WTC11 (cell line): Measurements from ENCODE around the gene CTPS2. TPM values are rescaled to one million over a fixed set of nuclear protein-coding genes. Genes with fewer than 3 reads are reported as not detected.

ENCODE experiments used
- ATAC-seq: fragments of 200-7000 bp; cut with Tn5 transposase; 2 replicates; pipeline ENCODE4 v1.10.0; 2021; ENCODE audit warnings: mild to moderate bottlenecking, moderate library complexity
- CTCF ChIA-PET: fragments of 300-600 bp; sonication (Branson Sonifier 250); formaldehyde crosslinking; loops from one replicate; lab custom pipeline; 2021; ENCODE audit warnings: antibody characterized with exemption; lab: Charles Lee
- POLR2A ChIA-PET: fragments of 350-600 bp; sonication (Branson Sonifier 250); formaldehyde crosslinking; loops from one replicate; lab custom pipeline; 2021; ENCODE audit warnings: antibody characterized with exemption; lab: Charles Lee
- DNase-seq: peaks from one replicate; pipeline ENCODE4 v3.0.0; 2021; ENCODE audit warnings: low spot score
- H3K27ac Mint-ChIP-seq: 2 replicates; pipeline ENCODE4 v1.8.0; 2021; ENCODE audit warnings: mixed read lengths
- H3K27me3 Mint-ChIP-seq: 2 replicates; pipeline ENCODE4 v1.8.0; 2021; ENCODE audit warnings: low read depth, mild to moderate bottlenecking, moderate library complexity, mixed read lengths
- H3K36me3 Mint-ChIP-seq: 2 replicates; pipeline ENCODE4 v1.8.0; 2021; ENCODE audit warnings: mixed read lengths
- H3K4me1 Mint-ChIP-seq: 2 replicates; pipeline ENCODE4 v1.8.0; 2022; ENCODE audit warnings: mixed read lengths
- H3K4me3 Mint-ChIP-seq: 2 replicates; pipeline ENCODE4 v1.8.0; 2021; ENCODE audit warnings: mild to moderate bottlenecking, moderate library complexity, mixed read lengths
- H3K9me3 Mint-ChIP-seq: 2 replicates; pipeline ENCODE4 v1.8.0; 2021; ENCODE audit warnings: mixed read lengths
- ARID4B ChIP-seq: sonication (generic); formaldehyde crosslinking; IDR thresholded peaks from 2 replicates; pipeline ENCODE4 v1.8.0; 2023; ENCODE audit warnings: missing genetic modification reagents, mild to moderate bottlenecking, borderline replicate concordance
- ATF2 ChIP-seq: sonication (generic); formaldehyde crosslinking; IDR thresholded peaks from 2 replicates; pipeline ENCODE4 v1.8.1; 2022; ENCODE audit warnings: low read depth, missing genetic modification reagents, borderline replicate concordance
- ATF3 ChIP-seq: sonication (generic); formaldehyde crosslinking; conservative IDR thresholded peaks from 2 replicates; pipeline ENCODE4 v1.8.1; 2022; ENCODE audit warnings: mild to moderate bottlenecking, missing genetic modification reagents
- E2F1 ChIP-seq: sonication (generic); formaldehyde crosslinking; IDR thresholded peaks from 2 replicates; pipeline ENCODE4 v1.8.0; 2022; ENCODE audit warnings: mild to moderate bottlenecking, missing genetic modification reagents
- ESRRA ChIP-seq: sonication (generic); formaldehyde crosslinking; IDR thresholded peaks from 2 replicates; pipeline ENCODE4 v1.8.1; 2022; ENCODE audit warnings: mild to moderate bottlenecking, missing genetic modification reagents, borderline replicate concordance
- GABPB1 ChIP-seq: sonication (generic); formaldehyde crosslinking; IDR thresholded peaks from 2 replicates; pipeline ENCODE4 v1.8.1; 2023; ENCODE audit warnings: mild to moderate bottlenecking, missing genetic modification reagents
- HMGA2 ChIP-seq: fragments of 250-450 bp; sonication (Bioruptor Pico); IDR thresholded peaks from 2 replicates; pipeline ENCODE4 v1.4.0; 2021; ENCODE audit warnings: mild to moderate bottlenecking, moderate library complexity
- IRF2 ChIP-seq: sonication (generic); formaldehyde crosslinking; IDR thresholded peaks from 2 replicates; pipeline ENCODE4 v1.8.0; 2022; ENCODE audit warnings: low read depth, missing genetic modification reagents, borderline replicate concordance
- MLX ChIP-seq: sonication (generic); formaldehyde crosslinking; IDR thresholded peaks from 2 replicates; pipeline ENCODE4 v1.8.1; 2023; ENCODE audit warnings: mild to moderate bottlenecking, missing genetic modification reagents, moderate library complexity
- NFE2L1 ChIP-seq: sonication (generic); formaldehyde crosslinking; IDR thresholded peaks from 2 replicates; pipeline ENCODE4 v1.8.1; 2023; ENCODE audit warnings: missing genetic modification reagents
- SOX15 ChIP-seq: fragments of 250-450 bp; sonication (Bioruptor Pico); IDR thresholded peaks from 2 replicates; pipeline ENCODE4 v1.9.0; 2021; ENCODE audit warnings: mild to moderate bottlenecking
- SP1 ChIP-seq: sonication (generic); formaldehyde crosslinking; conservative IDR thresholded peaks from 2 replicates; pipeline ENCODE4 v1.8.1; 2022; ENCODE audit warnings: missing genetic modification reagents
- TEAD4 ChIP-seq: sonication (generic); formaldehyde crosslinking; IDR thresholded peaks from 2 replicates; pipeline ENCODE4 v1.8.0; 2022; ENCODE audit warnings: mild to moderate bottlenecking, missing genetic modification reagents
- TP53 ChIP-seq: sonication (generic); formaldehyde crosslinking; IDR thresholded peaks from 2 replicates; pipeline ENCODE4 v1.8.1; 2023; ENCODE audit warnings: mild to moderate bottlenecking, missing genetic modification reagents
- ZNF219 ChIP-seq: sonication (generic); formaldehyde crosslinking; IDR thresholded peaks from 2 replicates; pipeline ENCODE4 v1.8.0; 2023; ENCODE audit warnings: missing genetic modification reagents, mild to moderate bottlenecking, borderline replicate concordance
- ZNF416 ChIP-seq: fragments of 250-450 bp; sonication (Bioruptor Pico); IDR thresholded peaks from 2 replicates; pipeline ENCODE4 v1.9.0; 2021; ENCODE audit warnings: mild to moderate bottlenecking, inconsistent platforms
- ZNF423 ChIP-seq: fragments of 250-450 bp; sonication (Bioruptor Pico); IDR thresholded peaks from 2 replicates; pipeline ENCODE4 v2.1.2; 2022; ENCODE audit warnings: mild to moderate bottlenecking, moderate library complexity
- ZNF671 ChIP-seq: fragments of 250-450 bp; sonication (Bioruptor Pico); IDR thresholded peaks from 2 replicates; pipeline ENCODE4 v1.8.0; 2021; ENCODE audit warnings: mild to moderate bottlenecking
- total RNA-seq: library from RNA; stranded (reverse); gene quantifications from 3 replicates; pipeline ENCODE4 v1.2.3, GENCODE V29; 2021
- TF ChIP-seq, protein P1 (sequence below): sonication (generic); formaldehyde crosslinking; IDR thresholded peaks from 2 replicates; pipeline ENCODE4 v1.8.1; 2022; ENCODE audit warnings: low read depth, mild to moderate bottlenecking, moderate library complexity, missing genetic modification reagents, borderline replicate concordance
- TF ChIP-seq, protein P2 (sequence below): sonication (generic); formaldehyde crosslinking; IDR thresholded peaks from 2 replicates; pipeline ENCODE4 v1.8.1; 2022; ENCODE audit warnings: missing genetic modification reagents, borderline replicate concordance

Gene CTPS2
- total RNA-seq, 1 experiment from 2014 or later = 23.2 TPM

- Mint-ChIP-seq H3K9me3 (no peaks in the 10 kb centered on the region), H3K36me3 (peaks cover 34% of the 10 kb centered on the region), H3K4me3 (no peak overlapping the region), H3K27ac (0 out of 2 replicates have a peak overlapping the region, but pooled peaks have one; percentile 78), H3K4me1 (peaks cover 31% of the 10 kb centered on the region), H3K27me3 (no peaks in the 10 kb centered on the region)
- POLR2A ChIA-PET = no interaction called here
- CTCF ChIA-PET = no interaction called here
- ATAC-seq (no peak), DNase-seq (no peak)
- TF ChIP-seq, protein P1, sequence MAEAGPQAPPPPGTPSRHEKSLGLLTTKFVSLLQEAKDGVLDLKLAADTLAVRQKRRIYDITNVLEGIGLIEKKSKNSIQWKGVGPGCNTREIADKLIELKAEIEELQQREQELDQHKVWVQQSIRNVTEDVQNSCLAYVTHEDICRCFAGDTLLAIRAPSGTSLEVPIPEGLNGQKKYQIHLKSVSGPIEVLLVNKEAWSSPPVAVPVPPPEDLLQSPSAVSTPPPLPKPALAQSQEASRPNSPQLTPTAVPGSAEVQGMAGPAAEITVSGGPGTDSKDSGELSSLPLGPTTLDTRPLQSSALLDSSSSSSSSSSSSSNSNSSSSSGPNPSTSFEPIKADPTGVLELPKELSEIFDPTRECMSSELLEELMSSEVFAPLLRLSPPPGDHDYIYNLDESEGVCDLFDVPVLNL (CRISPR knock-in tag) = no peak
- no peak for TF ChIP-seq ATF3 (CRISPR knock-in tag)
- TF ChIP-seq TP53 (CRISPR knock-in tag) = no peak
- TF ChIP-seq ZNF416 = no peak
- no peak for TF ChIP-seq GABPB1 (CRISPR knock-in tag)
- TF ChIP-seq ZNF671 (CRISPR knock-in tag) = no peak
- TF ChIP-seq NFE2L1 (CRISPR knock-in tag) = no peak
- TF ChIP-seq SOX15 (CRISPR knock-in tag) = no peak
- TF ChIP-seq E2F1 (CRISPR knock-in tag) = no peak
- TF ChIP-seq MLX (CRISPR knock-in tag) = no peak
- no peak for TF ChIP-seq HMGA2 (CRISPR knock-in tag)
- no peak for TF ChIP-seq IRF2 (CRISPR knock-in tag)
- TF ChIP-seq ZNF219 (CRISPR knock-in tag) = no peak
- no peak for TF ChIP-seq ESRRA (CRISPR knock-in tag)
- TF ChIP-seq, protein P2, sequence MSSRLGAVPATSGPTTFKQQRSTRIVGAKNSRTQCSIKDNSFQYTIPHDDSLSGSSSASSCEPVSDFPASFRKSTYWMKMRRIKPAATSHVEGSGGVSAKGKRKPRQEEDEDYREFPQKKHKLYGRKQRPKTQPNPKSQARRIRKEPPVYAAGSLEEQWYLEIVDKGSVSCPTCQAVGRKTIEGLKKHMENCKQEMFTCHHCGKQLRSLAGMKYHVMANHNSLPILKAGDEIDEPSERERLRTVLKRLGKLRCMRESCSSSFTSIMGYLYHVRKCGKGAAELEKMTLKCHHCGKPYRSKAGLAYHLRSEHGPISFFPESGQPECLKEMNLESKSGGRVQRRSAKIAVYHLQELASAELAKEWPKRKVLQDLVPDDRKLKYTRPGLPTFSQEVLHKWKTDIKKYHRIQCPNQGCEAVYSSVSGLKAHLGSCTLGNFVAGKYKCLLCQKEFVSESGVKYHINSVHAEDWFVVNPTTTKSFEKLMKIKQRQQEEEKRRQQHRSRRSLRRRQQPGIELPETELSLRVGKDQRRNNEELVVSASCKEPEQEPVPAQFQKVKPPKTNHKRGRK (CRISPR knock-in tag) = no peak
- TF ChIP-seq SP1 = no peak
- TF ChIP-seq TEAD4 = no peak
- no peak for TF ChIP-seq ARID4B (CRISPR knock-in tag)
Observed at GRCh38 chrX:16594490-16594889, 118.0 kb downstream of the CTPS2 start.

DNA sequence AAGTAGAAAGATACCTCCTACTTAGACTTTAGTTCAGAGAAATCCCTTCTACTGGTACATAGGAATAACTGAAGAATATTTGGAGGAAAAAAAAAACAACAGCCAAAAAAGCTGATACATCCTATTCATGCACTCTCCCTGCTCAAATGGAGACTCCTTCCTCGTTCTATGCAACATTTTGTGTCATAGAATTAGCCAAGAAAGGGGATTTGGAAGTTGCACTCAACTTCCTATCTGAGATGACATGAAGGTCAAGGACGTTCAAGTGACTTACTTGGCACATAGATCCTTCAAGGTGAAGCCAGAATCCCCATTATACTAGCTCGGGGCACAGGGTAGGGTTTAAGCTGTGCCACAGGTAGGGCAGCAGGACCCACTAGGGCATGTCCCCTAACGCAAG, 118.7 kb downstream of the CTPS2 start:
- DNase-seq (no peak), ATAC-seq (no peak)
- Mint-ChIP-seq H3K36me3 (peaks cover 38% of the 10 kb centered on the region), H3K27ac (no peak overlapping the region), H3K4me1 (peaks cover 37% of the 10 kb centered on the region), H3K27me3 (no peaks in the 10 kb centered on the region), H3K9me3 (no peaks in the 10 kb centered on the region), H3K4me3 (no peak overlapping the region)
- POLR2A ChIA-PET = no interaction called here
- CTCF ChIA-PET = no interaction called here
- TF ChIP-seq MLX (CRISPR knock-in tag) (no peak), ARID4B (CRISPR knock-in tag) (no peak), ATF2 (CRISPR knock-in tag) (no peak), ZNF416 (no peak), ZNF423 (no peak)
